Bronchial epithelial cell (primary cell): Measurements from ENCODE around the gene NTRK3. TPM values are rescaled to one million over a fixed set of nuclear protein-coding genes. Genes with fewer than 3 reads are reported as not detected.
"Not testable (repeated sequence)": the region's sequence is repeated elsewhere in the genome, so short reads cannot be mapped to it uniquely, and the experiment has no call there.

Experiments
- DNase-seq: peaks from one replicate; pipeline ENCODE4 v3.0.0-alpha.2; 2010; ENCODE audit warnings: low read depth
- FAIRE-seq: peaks from 2 replicates; lab custom pipeline; 2011; peaks lifted over from hg19 to GRCh38; lab: Jason Lieb, UNC
- H3K27me3 ChIP-seq: 2 replicates; pipeline ENCODE4 v1.5.1; 2011; ENCODE audit warnings: low read length; ENCODE audit not compliant: control insufficient read depth, insufficient read depth
- H3K36me3 ChIP-seq: 2 replicates; pipeline ENCODE4 v1.5.1; 2011; ENCODE audit warnings: low read length; ENCODE audit not compliant: control insufficient read depth, insufficient read depth
- H3K4me3 ChIP-seq: 2 replicates; pipeline ENCODE4 v1.5.1; 2011; ENCODE audit warnings: mild to moderate bottlenecking, low read depth, low read length, control low read depth
- CTCF ChIP-seq: IDR thresholded peaks from 2 replicates; pipeline ENCODE4 v1.5.1; 2011; ENCODE audit warnings: mild to moderate bottlenecking, moderate library complexity, low read length, control low read depth, inconsistent platforms; ENCODE audit not compliant: insufficient read depth, severe bottlenecking
- total RNA-seq: library from RNA; depleted of rRNA; stranded (reverse); fragments of >200 nt; gene quantifications from 2 replicates; pipeline ENCODE4 v1.2.1, GENCODE V29; 2014

The NTRK3 gene
- total RNA-seq, 1 donor from 2014 or later = not detected

GRCh38 chr15:88075102-88075501 lies 181.4 kb downstream of the NTRK3 start:
- TF ChIP-seq CTCF = no peak
- Histone ChIP-seq H3K36me3 (no peaks in the 10 kb centered on the region), H3K4me3 (no peak overlapping the region), H3K27me3 (no peaks in the 10 kb centered on the region)
- FAIRE-seq = no peak
- DNase-seq = no peak

- Histone ChIP-seq H3K36me3 (no peaks in the 10 kb centered on the region), H3K4me3 (no peak overlapping the region), H3K27me3 (no peaks in the 10 kb centered on the region)
- no peak for FAIRE-seq
- no peak for DNase-seq
- no peak for TF ChIP-seq CTCF
These were observed 182.2 kb downstream of the NTRK3 start for GRCh38 chr15:88074386-88074785.

GRCh38 chr15:88073391-88073691 lies 183.2 kb downstream of the NTRK3 start:
- Histone ChIP-seq H3K27me3 (no peaks in the 10 kb centered on the region), H3K36me3 (no peaks in the 10 kb centered on the region), H3K4me3 (no peak overlapping the region)
- TF ChIP-seq CTCF = no peak
- FAIRE-seq (no peak), DNase-seq (no peak)

- FAIRE-seq = no peak
- TF ChIP-seq CTCF = no peak
- H3K27me3 ChIP-seq = no peaks in the 10 kb centered on the region
- no peak for DNase-seq
- H3K4me3 ChIP-seq = no peak overlapping the region
- no peaks in the 10 kb centered on the region for H3K36me3 ChIP-seq
These were observed 183.7 kb downstream of the NTRK3 start for GRCh38 chr15:88072598-88073390.

GRCh38 chr15:88072133-88072532 lies 184.4 kb downstream of the NTRK3 start:
- H3K4me3 ChIP-seq, FAIRE-seq, H3K27me3 ChIP-seq, DNase-seq, H3K36me3 ChIP-seq: not testable (repeated sequence)

GRCh38 chr15:88071141-88071540 lies 185.4 kb downstream of the NTRK3 start:
- Histone ChIP-seq H3K4me3 (no peak overlapping the region), H3K36me3 (no peaks in the 10 kb centered on the region), H3K27me3 (no peaks in the 10 kb centered on the region)
- DNase-seq (no peak), FAIRE-seq (no peak)
- no peak for TF ChIP-seq CTCF
